K562 (cell line): Measurements from ENCODE around the gene CDYL. TPM values are rescaled to one million over a fixed set of nuclear protein-coding genes. Genes with fewer than 3 reads are reported as not detected.

Experiments
- ATAC-seq: fragments of 200-7000 bp; cut with Tn5 transposase; 3 replicates; pipeline ENCODE4 v1.9.1; 2020; ENCODE audit warnings: moderate library complexity
- BruUV-seq: library from RNA; stranded (reverse); fragments of 400-500 nt; replicated peaks from 2 replicates; lab custom pipeline; 2021; lab: Mats Ljungman, UMichigan
- CTCF ChIA-PET: fragments of 300-600 bp; formaldehyde crosslinking; extraction: SDS; loops from one replicate; lab custom pipeline; 2021; ENCODE audit warnings: low intra/inter-chr PET ratio; lab: Yijun Ruan, JAX
- POLR2A ChIA-PET: fragments of 300-600, 350-650 bp; sonication (Branson Sonifier 250); formaldehyde crosslinking; extraction: SDS; loops from one replicate; lab custom pipeline; 2021; ENCODE audit warnings: antibody characterized with exemption, inconsistent platforms; lab: Yijun Ruan, JAX
- DNase-seq, 4 experiments: peaks; one replicate each; pipeline versions ENCODE4 v3.0.0 to v3.0.0-alpha.2; 2011 to 2018; ENCODE audit warnings: low spot score in 3 of 4, mixed read lengths in 3 of 4; ENCODE audit errors: extremely low read depth in 1 of 4
- FAIRE-seq: peaks from 2 replicates; lab custom pipeline; 2011; peaks lifted over from hg19 to GRCh38; lab: Jason Lieb, UNC
- H2AFZ ChIP-seq: 2 replicates; pipeline ENCODE4 v1.6.0; 2011; ENCODE audit warnings: low read depth, low read length, control low read depth, inconsistent platforms
- H3K27ac ChIP-seq: fragments of 200-600 bp; 3 replicates; pipeline ENCODE4 v1.8.0; 2011; ENCODE audit warnings: low read depth, mild to moderate bottlenecking, control low read depth, inconsistent platforms, low read length, moderate library complexity, mixed read lengths; ENCODE audit errors: extremely low read depth
- H3K27me3 ChIP-seq, 2 experiments: fragments of 300-600 bp in 1 of 2; 2 replicates in 1 of 2; 3 replicates in 1 of 2; pipeline versions ENCODE4 v1.6.0 to v1.8.0; 2011; ENCODE audit warnings: inconsistent platforms in 2 of 2, low read length in 2 of 2, mild to moderate bottlenecking in 1 of 2, mixed read lengths in 1 of 2, moderate library complexity in 1 of 2; ENCODE audit not compliant: control insufficient read depth in 2 of 2, insufficient read depth in 2 of 2
- H3K36me3 ChIP-seq: fragments of 300-600 bp; 3 replicates; pipeline ENCODE4 v1.8.0; 2011; ENCODE audit warnings: mild to moderate bottlenecking, low read length, inconsistent platforms; ENCODE audit not compliant: control insufficient read depth, insufficient read depth
- H3K4me1 ChIP-seq, 2 experiments: fragments of 200-600 bp in 1 of 2; replicated peaks in 1 of 2; 2 replicates in 1 of 2; 3 replicates in 1 of 2; pipeline versions ENCODE4 v1.5.1 to v1.8.0; 2011; ENCODE audit warnings: inconsistent platforms in 2 of 2, low read length in 2 of 2, mild to moderate bottlenecking in 1 of 2, mixed read lengths in 1 of 2, moderate library complexity in 1 of 2; ENCODE audit not compliant: control insufficient read depth in 2 of 2, insufficient read depth in 2 of 2
- H3K4me2 ChIP-seq: 2 replicates; pipeline ENCODE4 v1.6.1; 2011; ENCODE audit warnings: low read length, control low read depth, inconsistent platforms, mixed read lengths; ENCODE audit not compliant: insufficient read depth
- H3K4me3 ChIP-seq: fragments of 200-600 bp; sonication (generic), shearing (Covaris generic); 2 replicates; pipeline ENCODE4 v1.5.1; 2016; ENCODE audit warnings: control low read depth, inconsistent platforms
- H3K79me2 ChIP-seq: fragments of 200-600 bp; 3 replicates; pipeline ENCODE4 v1.8.0; 2011; ENCODE audit warnings: low read length, inconsistent platforms; ENCODE audit not compliant: control insufficient read depth, insufficient read depth
- H3K9ac ChIP-seq, 2 experiments: 2 replicates each; pipeline versions ENCODE4 v1.6.0 to v1.6.1; 2011; ENCODE audit warnings: low read depth in 2 of 2, low read length in 2 of 2, control low read depth in 1 of 2, inconsistent platforms in 1 of 2, mild to moderate bottlenecking in 1 of 2, mixed read lengths in 1 of 2; ENCODE audit not compliant: insufficient read depth in 1 of 2
- H3K9me1 ChIP-seq: one replicate; pipeline ENCODE4 v1.6.0; 2011; ENCODE audit warnings: inconsistent platforms, mild to moderate bottlenecking, low read length, moderate library complexity; ENCODE audit not compliant: control insufficient read depth, insufficient read depth
- H3K9me3 ChIP-seq: replicated peaks from 2 replicates; pipeline ENCODE4 v1.5.1; 2011; ENCODE audit warnings: low read depth, low read length, inconsistent platforms; ENCODE audit not compliant: control insufficient read depth, insufficient read depth
- H4K20me1 ChIP-seq: replicated peaks from 2 replicates; pipeline ENCODE4 v1.6.1; 2011; ENCODE audit warnings: low read length, inconsistent platforms, mixed read lengths; ENCODE audit not compliant: control insufficient read depth, insufficient read depth
- ATF3 ChIP-seq, 2 experiments: fragments of 450-650 bp in 1 of 2; sonication (generic) in 1 of 2; formaldehyde crosslinking in 1 of 2; IDR thresholded peaks in 1 of 2; conservative IDR thresholded peaks in 1 of 2; 2 replicates each; pipeline versions ENCODE4 v1.6.1 to v1.8.1; 2016 to 2023; ENCODE audit warnings: mild to moderate bottlenecking in 2 of 2, moderate library complexity in 2 of 2, inconsistent platforms in 1 of 2, missing genetic modification reagents in 1 of 2
- CC2D1A ChIP-seq: fragments of 450-650 bp; IDR thresholded peaks from 2 replicates; pipeline ENCODE4 v1.6.1; 2017; ENCODE audit warnings: mild to moderate bottlenecking
- CREM ChIP-seq: IDR thresholded peaks from 2 replicates; pipeline ENCODE4 v1.6.1; 2014; ENCODE audit warnings: antibody characterized with exemption, low read depth
- CTCF ChIP-seq, 3 experiments: IDR thresholded peaks in 2 of 3; conservative IDR thresholded peaks in 1 of 3; 2 replicates each; pipeline ENCODE4 v1.5.1; 2011 to 2012; ENCODE audit warnings: low read length in 3 of 3, mild to moderate bottlenecking in 3 of 3, control low read depth in 2 of 3, improper control_type of control experiment in 1 of 3, inconsistent platforms in 1 of 3, low read depth in 1 of 3, mixed read lengths in 1 of 3, moderate library complexity in 1 of 3; ENCODE audit not compliant: insufficient read depth in 2 of 3
- EHMT2 ChIP-seq: fragments of 450-650 bp; IDR thresholded peaks from 2 replicates; pipeline ENCODE4 v1.6.1; 2018; ENCODE audit warnings: antibody characterized with exemption
- EP400 ChIP-seq: fragments of 450-650 bp; IDR thresholded peaks from 2 replicates; pipeline ENCODE4 v1.6.1; 2017; ENCODE audit warnings: antibody characterized with exemption, mild to moderate bottlenecking, moderate library complexity
- HCFC1 ChIP-seq: IDR thresholded peaks from 2 replicates; pipeline ENCODE4 v1.6.1; 2012; ENCODE audit warnings: low read depth, low read length, improper control_type of control experiment
- HDGF ChIP-seq: fragments of 450-650 bp; IDR thresholded peaks from 2 replicates; pipeline ENCODE4 v1.6.1; 2016
- HNRNPK ChIP-seq: fragments of 200-400 bp; formaldehyde crosslinking; IDR thresholded peaks from one replicate; pipeline ENCODE4 v1.6.1; 2018; ENCODE audit warnings: mild to moderate bottlenecking, low read depth, low read length; ENCODE audit not compliant: poor library complexity, severe bottlenecking
- JUND ChIP-seq, 2 experiments: IDR thresholded peaks; 2 replicates in 1 of 2; 3 replicates in 1 of 2; pipeline ENCODE4 v1.6.1; 2011; ENCODE audit warnings: borderline replicate concordance in 2 of 2, low read depth in 2 of 2, low read length in 2 of 2, improper control_type of control experiment in 1 of 2, missing biosample characterization in 1 of 2, missing genetic modification characterization in 1 of 2, missing genetic modification reagents in 1 of 2
- KDM1A ChIP-seq, 2 experiments: fragments of 450-650 bp; IDR thresholded peaks; 2 replicates each; pipeline ENCODE4 v1.6.1; 2016; ENCODE audit warnings: mild to moderate bottlenecking in 2 of 2
- NR4A1 ChIP-seq, 2 experiments: fragments of 250-450 bp in 1 of 2; fragments of 450-650 bp in 1 of 2; sonication (Bioruptor Pico) in 1 of 2; IDR thresholded peaks; 2 replicates each; pipeline versions ENCODE4 v1.4.0 to v1.6.1; 2016 to 2020; ENCODE audit warnings: mild to moderate bottlenecking in 2 of 2, missing compliant biosample characterization in 1 of 2, missing genetic modification characterization in 1 of 2, moderate library complexity in 1 of 2
- PTBP1 ChIP-seq: fragments of 200-400 bp; formaldehyde crosslinking; IDR thresholded peaks from 2 replicates; pipeline ENCODE4 v1.6.1; 2017; ENCODE audit warnings: low read depth, low read length
- RAD21 ChIP-seq, 2 experiments: fragments of 250-450 bp in 1 of 2; fragments of 450-650 bp in 1 of 2; sonication (Bioruptor Pico) in 1 of 2; formaldehyde crosslinking in 1 of 2; IDR thresholded peaks in 1 of 2; conservative IDR thresholded peaks in 1 of 2; 2 replicates each; pipeline versions ENCODE4 v1.4.0 to v1.8.0; 2020 to 2022; ENCODE audit warnings: mild to moderate bottlenecking in 2 of 2, moderate library complexity in 1 of 2
- RCOR1 ChIP-seq, 2 experiments: IDR thresholded peaks; 2 replicates each; pipeline ENCODE4 v1.6.1; 2012; ENCODE audit warnings: low read depth in 2 of 2, low read length in 2 of 2, borderline replicate concordance in 1 of 2, improper control_type of control experiment in 1 of 2
- SMAD3 ChIP-seq: fragments of 450-650 bp; formaldehyde crosslinking; conservative IDR thresholded peaks from 2 replicates; pipeline ENCODE4 v1.4.0; 2020; ENCODE audit warnings: mild to moderate bottlenecking
- SMAD4 ChIP-seq: fragments of 250-450 bp; sonication (Bioruptor Pico); conservative IDR thresholded peaks from 2 replicates; pipeline ENCODE4 v1.8.0; 2021; ENCODE audit warnings: inconsistent platforms, mild to moderate bottlenecking, moderate library complexity
- ZFPM2 ChIP-seq: fragments of 250-450 bp; sonication (Bioruptor Pico); IDR thresholded peaks from 2 replicates; pipeline ENCODE4 v1.5.1; 2022; ENCODE audit warnings: mild to moderate bottlenecking
- WGBS: fragments of 100-300 bp; shearing (Covaris generic); methylation state at CpG from one replicate; pipeline ENCODE4 v1.1.6; 2016; ENCODE audit warnings: low coverage, mixed read lengths; ENCODE audit not compliant: insufficient coverage; ENCODE audit errors: missing lambda C conversion rate; 5-methylcytosine and 5-hydroxymethylcytosine counted together
- in situ Hi-C: fragments of 300-500 bp; cut with MboI; formaldehyde crosslinking; loops from 4 replicates; pipeline ENCODE4 v1.15.0; 2018; ENCODE audit warnings: inconsistent platforms, mixed read lengths
- intact Hi-C: fragments of 100-400 bp; cut with micrococcal nuclease; formaldehyde crosslinking; loops from 2 replicates; pipeline ENCODE4 v1.14.2; 2022
- polyA plus RNA-seq, 8 experiments: library from polyadenylated mRNA; depleted of rRNA in 4 of 8; stranded (reverse) in 5 of 8; unstranded in 3 of 8; fragments of >200 nt; fragmentation: Nextera tagmentation in 2 of 8; fragmentation: Illumina TruSeq in 1 of 8; extraction: Ambion mirVana in 2 of 8; extraction: Trizol in 1 of 8; gene quantifications; 2 replicates each; pipeline versions ENCODE4 v1.2.1 to v1.2.3, GENCODE V29; 2011 to 2014; ENCODE audit warnings: inconsistent platforms in 1 of 8, missing spikeins in 1 of 8
- total RNA-seq, 7 experiments: library from RNA; depleted of rRNA in 6 of 7; stranded (reverse); fragments of >200 nt in 6 of 7; fragmentation: Illumina TruSeq in 2 of 7; extraction: Trizol in 2 of 7; gene quantifications; 2 replicates each; pipeline versions ENCODE4 v1.2.1 to v1.2.3, GENCODE V29; 2011 to 2021; ENCODE audit warnings: low replicate concordance in 1 of 7

The CDYL gene
- total and polyA plus RNA-seq, 9 of the 15 experiments (the other 6 are each of a cell fraction or from before 2014, with no cell fraction given), result 8.1 to 45.8 (median 40.8) TPM

- TF ChIP-seq HCFC1, result no peak; the same call in 1 of the 2 replicates
- no peak for TF ChIP-seq NR4A1 (CRISPR knock-in tag; IDR thresholded peaks at IDR 0.05)
- no peak for TF ChIP-seq NR4A1 (tag; IDR thresholded peaks at IDR 0.05)
- TF ChIP-seq CREM, result peak; percentile 59
- peak in 1 of 2 experiments; percentile 84; a peak in 2 of 4 replicates for TF ChIP-seq KDM1A (IDR thresholded peaks at IDR 0.05)
- TF ChIP-seq SMAD3, result no peak
- peak; percentile 67; the same call in 1 of the 2 replicates for TF ChIP-seq JUND (IDR thresholded peaks at IDR 0.05; ENCODE audit: borderline replicate concordance, low read depth, low read length)
- TF ChIP-seq JUND (tag; IDR thresholded peaks at IDR 0.05; ENCODE audit: borderline replicate concordance, low read depth, low read length), result peak; percentile 62; the same call in 2 of the 3 replicates
- TF ChIP-seq ZFPM2 (CRISPR knock-in tag), result no peak
- no peak for TF ChIP-seq EHMT2
- TF ChIP-seq RCOR1 (IDR thresholded peaks at IDR 0.05; ENCODE audit: borderline replicate concordance in 1 of 2, low read depth in 2 of 2, low read length in 2 of 2), result no peak
- no peak for TF ChIP-seq HNRNPK
Observed at GRCh38 chr6:4853782-4854511, 77.7 kb downstream of the CDYL start (continued).

GRCh38 chr6:4856785-4857184, 80.6 kb downstream of the CDYL start:
- Histone ChIP-seq H3K79me2 (peaks cover 84% of the 10 kb centered on the region), H3K36me3 (no peaks in the 10 kb centered on the region), H3K9me1 (peaks cover 8% of the 10 kb centered on the region), H3K27ac (no peak overlapping the region), H3K27me3 (no peaks in the 10 kb centered on the region), H3K9me3 (no peaks in the 10 kb centered on the region; the same call in 1 of the 2 replicates), H3K9ac (no peak overlapping the region), H3K4me2 (no peak overlapping the region), H4K20me1 (peaks cover 47% of the 10 kb centered on the region), H2AFZ (no peak overlapping the region), H3K4me1 (peaks cover 10 to 21% of the 10 kb centered on the region in 2 experiments; a peak in 4 of 5 replicates), H3K4me3 (no peak overlapping the region)
- in situ Hi-C loops, result no loop called here
- POLR2A ChIA-PET, result no interaction called here
- FAIRE-seq (no peak), DNase-seq (no peak), ATAC-seq (peak; percentile 64)
- WGBS, result 84% methylated on average over 3 of the region's 3 CpGs
- CTCF ChIA-PET, result no interaction called here
- intact Hi-C loops, result loop anchor here (1.0 to 10.0 kb wide), 2 partner anchors 80 to 178 kb away; no protein-coding TSS in a partner anchor
- BruUV-seq, result no TSS peak
- TF ChIP-seq PTBP1 (no peak), ATF3 (IDR thresholded peaks at IDR 0.05) (no peak), ATF3 (CRISPR knock-in tag; conservative IDR thresholded peaks at IDR 0.05) (no peak), HDGF (no peak), CC2D1A (no peak), EP400 (no peak), SMAD4 (CRISPR knock-in tag) (no peak), CTCF (IDR thresholded peaks at IDR 0.05 in 2 of 3, conservative IDR thresholded peaks at IDR 0.05 in 1 of 3; ENCODE audit: insufficient read depth in 2 of 3, low read depth in 1 of 3, low read length in 3 of 3) (peak; percentile 22 to 42 (median 30); a peak in 3 of 6 replicates), RAD21 (CRISPR knock-in tag; conservative IDR thresholded peaks at IDR 0.05 in 1 of 2, IDR thresholded peaks at IDR 0.05 in 1 of 2) (peak in 1 of 2 experiments; percentile 43; a peak in 2 of 4 replicates)
